Transverse colon (tissue), 4 donors: ENCODE data around the gene EHD2.
"Not testable (repeated sequence)": the region's sequence is repeated elsewhere in the genome, so short reads cannot be mapped to it uniquely, and the experiment has no call there.

ENCODE experiments used
- EP300 ChIP-seq: sonication (generic); formaldehyde crosslinking; IDR thresholded peaks from one replicate; pipeline ENCODE4 v1.6.1; 2017; ENCODE audit warnings: antibody characterized with exemption, low read depth
- POLR2A ChIP-seq: fragments of 450-650 bp; IDR thresholded peaks from one replicate; pipeline ENCODE4 v1.6.1; 2016; ENCODE audit warnings: antibody characterized with exemption, mild to moderate bottlenecking, moderate library complexity
- POLR2AphosphoS5 ChIP-seq, 3 donors: sonication (generic); formaldehyde crosslinking; IDR thresholded peaks; one replicate each; pipeline ENCODE4 v1.6.1; 2016; ENCODE audit warnings: antibody characterized with exemption in 3 of 3
- TF ChIP-seq, protein P1 (sequence below), 5 experiments: fragments of 200-600 bp in 3 of 5; fragments of 450-650 bp in 2 of 5; sonication (generic) in 3 of 5; IDR thresholded peaks; 1 replicate in 2 of 5; 2 replicates in 3 of 5; pipeline ENCODE4 v1.5.1; 2016 to 2017; ENCODE audit warnings: antibody characterized with exemption in 5 of 5, inconsistent platforms in 3 of 5, mild to moderate bottlenecking in 2 of 5, moderate library complexity in 1 of 5

- not testable (repeated sequence) for TF ChIP-seq POLR2A; POLR2AphosphoS5 (IDR thresholded peaks at IDR 0.05); EP300
- TF ChIP-seq, protein P1, sequence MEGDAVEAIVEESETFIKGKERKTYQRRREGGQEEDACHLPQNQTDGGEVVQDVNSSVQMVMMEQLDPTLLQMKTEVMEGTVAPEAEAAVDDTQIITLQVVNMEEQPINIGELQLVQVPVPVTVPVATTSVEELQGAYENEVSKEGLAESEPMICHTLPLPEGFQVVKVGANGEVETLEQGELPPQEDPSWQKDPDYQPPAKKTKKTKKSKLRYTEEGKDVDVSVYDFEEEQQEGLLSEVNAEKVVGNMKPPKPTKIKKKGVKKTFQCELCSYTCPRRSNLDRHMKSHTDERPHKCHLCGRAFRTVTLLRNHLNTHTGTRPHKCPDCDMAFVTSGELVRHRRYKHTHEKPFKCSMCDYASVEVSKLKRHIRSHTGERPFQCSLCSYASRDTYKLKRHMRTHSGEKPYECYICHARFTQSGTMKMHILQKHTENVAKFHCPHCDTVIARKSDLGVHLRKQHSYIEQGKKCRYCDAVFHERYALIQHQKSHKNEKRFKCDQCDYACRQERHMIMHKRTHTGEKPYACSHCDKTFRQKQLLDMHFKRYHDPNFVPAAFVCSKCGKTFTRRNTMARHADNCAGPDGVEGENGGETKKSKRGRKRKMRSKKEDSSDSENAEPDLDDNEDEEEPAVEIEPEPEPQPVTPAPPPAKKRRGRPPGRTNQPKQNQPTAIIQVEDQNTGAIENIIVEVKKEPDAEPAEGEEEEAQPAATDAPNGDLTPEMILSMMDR (IDR thresholded peaks at IDR 0.05), result not testable (repeated sequence)
Measured at GRCh38 chr19:47718415-47719046, 5.3 kb downstream of the EHD2 start.
